HepG2 (cell line): ENCODE measurements around the gene MAP2K2. TPM values are rescaled to one million over a fixed set of nuclear protein-coding genes. Genes with fewer than 3 reads are reported as not detected.

Source experiments
- ARID4A ChIP-seq: sonication (generic); formaldehyde crosslinking; IDR thresholded peaks from 2 replicates; pipeline ENCODE4 v1.5.0; 2020; ENCODE audit warnings: mild to moderate bottlenecking, missing genetic modification reagents, borderline replicate concordance
- DR1 ChIP-seq: sonication (generic); formaldehyde crosslinking; IDR thresholded peaks from 2 replicates; pipeline ENCODE4 v1.8.0; 2021; ENCODE audit warnings: mild to moderate bottlenecking, missing genetic modification reagents, inconsistent platforms
- HOXA3 ChIP-seq: sonication (generic); formaldehyde crosslinking; IDR thresholded peaks from 2 replicates; pipeline ENCODE4 v1.5.0; 2020; ENCODE audit warnings: missing genetic modification reagents
- IRF9 ChIP-seq: sonication (generic); formaldehyde crosslinking; IDR thresholded peaks from 2 replicates; pipeline ENCODE4 v1.8.0; 2022; ENCODE audit warnings: missing genetic modification reagents, mild to moderate bottlenecking, borderline replicate concordance
- ISL2 ChIP-seq: sonication (generic); formaldehyde crosslinking; IDR thresholded peaks from 2 replicates; pipeline ENCODE4 v1.5.0; 2020; ENCODE audit warnings: missing genetic modification reagents
- KDM1A ChIP-seq: IDR thresholded peaks from 2 replicates; pipeline ENCODE4 v1.6.1; 2016; ENCODE audit warnings: missing compliant biosample characterization
- PAWR ChIP-seq: sonication (generic); formaldehyde crosslinking; IDR thresholded peaks from 2 replicates; pipeline ENCODE4 v1.4.0; 2020; ENCODE audit warnings: missing genetic modification reagents, mild to moderate bottlenecking, borderline replicate concordance
- POGZ ChIP-seq: sonication (generic); formaldehyde crosslinking; IDR thresholded peaks from 2 replicates; pipeline ENCODE4 v1.4.0; 2020; ENCODE audit warnings: mild to moderate bottlenecking, missing genetic modification reagents
- PTBP1 ChIP-seq: fragments of 200-400 bp; formaldehyde crosslinking; IDR thresholded peaks from 2 replicates; pipeline ENCODE4 v1.6.1; 2018; ENCODE audit warnings: low read length, low read depth; ENCODE audit not compliant: poor library complexity, severe bottlenecking
- TBX3 ChIP-seq: fragments of 450-650 bp; IDR thresholded peaks from 2 replicates; pipeline ENCODE4 v1.6.1; 2017; ENCODE audit warnings: antibody characterized with exemption, mild to moderate bottlenecking, inconsistent platforms, borderline replicate concordance
- TCF7 ChIP-seq: sonication (generic); IDR thresholded peaks from 2 replicates; pipeline ENCODE4 v1.6.1; 2016; ENCODE audit warnings: antibody characterized with exemption, low read depth
- ZBTB44 ChIP-seq: sonication (generic); formaldehyde crosslinking; IDR thresholded peaks from 2 replicates; pipeline ENCODE4 v1.4.0; 2020; ENCODE audit warnings: missing genetic modification reagents
- ZFP90 ChIP-seq: sonication (generic); formaldehyde crosslinking; IDR thresholded peaks from 2 replicates; pipeline ENCODE4 v1.8.0; 2022; ENCODE audit warnings: missing genetic modification reagents, mild to moderate bottlenecking, inconsistent platforms, borderline replicate concordance
- ZFX ChIP-seq: sonication (generic); formaldehyde crosslinking; IDR thresholded peaks from 2 replicates; pipeline ENCODE4 v1.4.0; 2020; ENCODE audit warnings: mild to moderate bottlenecking, low read depth, missing genetic modification reagents, moderate library complexity
- ZNF326 ChIP-seq: sonication (generic); formaldehyde crosslinking; IDR thresholded peaks from 2 replicates; pipeline ENCODE4 v1.4.0; 2020; ENCODE audit warnings: missing genetic modification reagents, borderline replicate concordance
- ZNF710 ChIP-seq: sonication (generic); formaldehyde crosslinking; IDR thresholded peaks from 2 replicates; pipeline ENCODE4 v1.5.0; 2020; ENCODE audit warnings: mild to moderate bottlenecking, missing genetic modification reagents, borderline replicate concordance
- ZSCAN5A ChIP-seq: sonication (generic); formaldehyde crosslinking; IDR thresholded peaks from 2 replicates; pipeline ENCODE4 v1.8.0; 2022; ENCODE audit warnings: mild to moderate bottlenecking, missing genetic modification reagents, borderline replicate concordance
- polyA plus RNA-seq, 8 experiments: library from polyadenylated mRNA; depleted of rRNA in 3 of 8; stranded (reverse) in 7 of 8; unstranded in 1 of 8; fragments of >200 nt; fragmentation: Illumina TruSeq in 4 of 8; extraction: Trizol in 4 of 8; gene quantifications; 2 replicates each; pipeline versions ENCODE4 v1.2.1 to v1.2.3, GENCODE V29; 2011 to 2016; ENCODE audit warnings: low read depth in 4 of 8, missing spikeins in 1 of 8, mixed read lengths in 1 of 8; ENCODE audit not compliant: insufficient read depth in 1 of 8
- total RNA-seq, 5 experiments: library from RNA; depleted of rRNA; stranded (reverse); fragments of >200 nt; fragmentation: Illumina TruSeq; extraction: Trizol; gene quantifications; 2 replicates each; pipeline ENCODE4 v1.2.3, GENCODE V29; 2016; ENCODE audit warnings: low read depth in 1 of 5

Gene MAP2K2
- total and polyA plus RNA-seq, 2 of the 13 experiments (the other 11 are each of a cell fraction or from before 2014, with no cell fraction given): 70.3 to 80.9 TPM

GRCh38 chr19:4057931-4058692, 65.8 kb downstream of the MAP2K2 start (continued):
- peak; percentile 26; the same call in 1 of the 2 replicates for TF ChIP-seq ZNF710 (CRISPR knock-in tag)
- peak; percentile 53 for TF ChIP-seq PTBP1
- TF ChIP-seq DR1 (CRISPR knock-in tag): peak; percentile 81; the same call in 1 of the 2 replicates
- 0 out of 2 replicates have a peak, but pooled peaks have one; percentile 23 for TF ChIP-seq ZNF326 (CRISPR knock-in tag)
- TF ChIP-seq TCF7: no peak
- TF ChIP-seq POGZ (CRISPR knock-in tag): peak; percentile 36; the same call in 1 of the 2 replicates
- peak; percentile 73; the same call in 1 of the 2 replicates for TF ChIP-seq ZFP90
- TF ChIP-seq HOXA3 (CRISPR knock-in tag): peak; percentile 27; the same call in 1 of the 2 replicates
- no peak for TF ChIP-seq PAWR (CRISPR knock-in tag)
- 0 out of 2 replicates have a peak, but pooled peaks have one; percentile 55 for TF ChIP-seq ZBTB44 (CRISPR knock-in tag)
- peak; percentile 66; the same call in 1 of the 2 replicates for TF ChIP-seq ISL2 (CRISPR knock-in tag)
- TF ChIP-seq KDM1A: peak; percentile 97
- peak; percentile 24; the same call in 1 of the 2 replicates for TF ChIP-seq ZSCAN5A (CRISPR knock-in tag)
- TF ChIP-seq ARID4A (CRISPR knock-in tag): peak; percentile 73
- peak; percentile 96 for TF ChIP-seq ZFX
- peak; percentile 85; the same call in 1 of the 2 replicates for TF ChIP-seq IRF9 (CRISPR knock-in tag)
- TF ChIP-seq TBX3: peak; percentile 88
